Measurements from ENCODE around the gene SPPL3.

Gene SPPL3

GRCh38 chr12:120879102-120879501 lies 25.1 kb downstream of the SPPL3 start:
- TF ChIP-seq CTCF (IDR thresholded peaks at IDR 0.05; ENCODE audit: low read length, missing control alignments) = no peak
- no peak overlapping the region for H3K4me3 ChIP-seq (replicated peaks; ENCODE audit: low read depth, low read length)
- no peak for DNase-seq (ENCODE audit: low read depth)

GRCh38 chr12:120874547-120875245 lies 29.5 kb downstream of the SPPL3 start:
- no peak for TF ChIP-seq CTCF (IDR thresholded peaks at IDR 0.05; ENCODE audit: low read length, missing control alignments)

GRCh38 chr12:120873226-120873625 lies 30.9 kb downstream of the SPPL3 start:
- TF ChIP-seq CTCF (IDR thresholded peaks at IDR 0.05; ENCODE audit: low read length, missing control alignments) = no peak
- no peak overlapping the region for H3K4me3 ChIP-seq (replicated peaks; ENCODE audit: low read depth, low read length)
- no peak for DNase-seq (ENCODE audit: low read depth)

More at GRCh38 chr12:120874547-120875245, 29.5 kb downstream of the SPPL3 start:
- H3K4me3 ChIP-seq (replicated peaks; ENCODE audit: low read depth, low read length) = no peak overlapping the region
- no peak for DNase-seq (ENCODE audit: low read depth)

GRCh38 chr12:120872487-120872886 lies 31.7 kb downstream of the SPPL3 start:
- H3K4me3 ChIP-seq (replicated peaks; ENCODE audit: low read depth, low read length) = no peak overlapping the region
- no peak for DNase-seq (ENCODE audit: low read depth)
- TF ChIP-seq CTCF (IDR thresholded peaks at IDR 0.05; ENCODE audit: low read length, missing control alignments) = no peak

- DNase-seq (ENCODE audit: low read depth) = no peak
- no peak for TF ChIP-seq CTCF (IDR thresholded peaks at IDR 0.05; ENCODE audit: low read length, missing control alignments)
- H3K4me3 ChIP-seq (replicated peaks; ENCODE audit: low read depth, low read length) = no peak overlapping the region
Measured at GRCh38 chr12:120870415-120870814, 33.7 kb downstream of the SPPL3 start.

GRCh38 chr12:120869376-120869775 lies 34.8 kb downstream of the SPPL3 start:
- no peak for DNase-seq (ENCODE audit: low read depth)
- H3K4me3 ChIP-seq (replicated peaks; ENCODE audit: low read depth, low read length) = no peak overlapping the region
- no peak for TF ChIP-seq CTCF (IDR thresholded peaks at IDR 0.05; ENCODE audit: low read length, missing control alignments)

GRCh38 chr12:120866108-120866507 lies 38.0 kb downstream of the SPPL3 start:
- peak; percentile 82 for DNase-seq (ENCODE audit: low read depth)
- no peak for TF ChIP-seq CTCF (IDR thresholded peaks at IDR 0.05; ENCODE audit: low read length, missing control alignments)
- H3K4me3 ChIP-seq (replicated peaks; ENCODE audit: low read depth, low read length) = no peak overlapping the region

All from fibroblast of pulmonary artery (primary cell).